ACHN (cell line): ENCODE measurements around the gene ACTN4.

Source experiments
- DNase-seq: peaks from one replicate; pipeline ENCODE4 v3.0.0-alpha.2; 2015
- in situ Hi-C: cut with HindIII; loops from 2 replicates; pipeline ENCODE4 v1.10.0; 2017; ENCODE audit warnings: low sequenced_read_pairs, low pct_ligation_motif_present, low pct_unique_long_range_greater_than_20kb

Gene ACTN4

DNA sequence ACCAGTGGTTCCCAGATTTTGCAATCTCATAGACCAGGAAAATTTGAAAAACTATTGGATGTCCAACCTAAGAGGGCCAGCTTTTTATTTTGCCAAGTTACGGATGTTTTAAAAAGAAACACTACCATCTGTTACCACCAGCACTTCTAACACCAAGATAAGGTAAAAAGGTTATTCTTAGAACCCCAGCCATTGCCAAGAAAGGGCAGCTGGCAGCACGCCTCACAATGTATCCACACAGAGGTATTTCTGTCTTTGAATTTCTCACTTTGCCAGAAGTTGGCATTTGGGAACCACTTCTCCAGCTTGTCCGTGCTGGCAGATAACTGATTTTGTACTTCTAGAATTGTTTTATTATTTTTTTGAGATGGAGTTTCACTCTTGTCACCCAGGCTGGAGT, 68.1 kb downstream of the ACTN4 start:
- no peak for DNase-seq
- in situ Hi-C loops: no loop called here

DNA sequence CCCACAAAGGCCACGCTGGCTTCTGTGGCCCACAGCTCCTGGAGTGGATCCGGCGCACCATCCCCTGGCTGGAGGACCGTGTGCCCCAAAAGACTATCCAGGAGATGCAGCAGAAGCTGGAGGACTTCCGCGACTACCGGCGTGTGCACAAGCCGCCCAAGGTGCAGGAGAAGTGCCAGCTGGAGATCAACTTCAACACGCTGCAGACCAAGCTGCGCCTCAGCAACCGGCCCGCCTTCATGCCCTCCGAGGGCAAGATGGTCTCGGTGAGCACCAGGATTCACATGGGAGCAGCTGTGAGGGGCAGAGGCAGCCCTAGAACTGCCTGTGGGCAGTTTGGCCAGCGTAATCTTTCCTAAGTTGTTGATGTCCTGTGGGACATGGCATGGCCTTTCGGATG, 69.6 kb downstream of the ACTN4 start:
- in situ Hi-C loops: no loop called here
- no peak for DNase-seq

GRCh38 chr19:38717855-38718254, 70.4 kb downstream of the ACTN4 start:
- DNase-seq: no peak
- in situ Hi-C loops: no loop called here

GRCh38 chr19:38718747-38719543, 71.5 kb downstream of the ACTN4 start:
- in situ Hi-C loops: no loop called here
- DNase-seq: no peak

- no peak for DNase-seq
- in situ Hi-C loops: no loop called here
These were observed 72.5 kb downstream of the ACTN4 start for GRCh38 chr19:38719761-38720558.

- no peak for DNase-seq
- in situ Hi-C loops: no loop called here
These were observed 73.2 kb downstream of the ACTN4 start for GRCh38 chr19:38720559-38721236.

DNA sequence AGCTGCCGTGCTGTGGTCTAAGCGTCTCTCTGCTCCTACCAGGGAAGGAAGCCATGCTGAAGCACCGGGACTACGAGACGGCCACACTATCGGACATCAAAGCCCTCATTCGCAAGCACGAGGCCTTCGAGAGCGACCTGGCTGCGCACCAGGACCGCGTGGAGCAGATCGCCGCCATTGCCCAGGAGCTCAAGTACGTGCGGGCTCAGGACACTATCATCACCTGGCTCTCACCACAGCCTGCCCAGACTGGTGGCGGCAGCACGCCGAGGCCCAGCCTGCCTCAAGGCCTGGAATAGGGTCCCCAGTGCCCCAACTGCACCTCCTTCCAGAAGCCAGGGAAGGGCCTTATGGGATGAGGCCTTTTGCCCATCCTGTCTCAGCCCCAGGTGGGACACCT, 74.0 kb downstream of the ACTN4 start:
- in situ Hi-C loops: no loop called here
- DNase-seq: no peak

DNA sequence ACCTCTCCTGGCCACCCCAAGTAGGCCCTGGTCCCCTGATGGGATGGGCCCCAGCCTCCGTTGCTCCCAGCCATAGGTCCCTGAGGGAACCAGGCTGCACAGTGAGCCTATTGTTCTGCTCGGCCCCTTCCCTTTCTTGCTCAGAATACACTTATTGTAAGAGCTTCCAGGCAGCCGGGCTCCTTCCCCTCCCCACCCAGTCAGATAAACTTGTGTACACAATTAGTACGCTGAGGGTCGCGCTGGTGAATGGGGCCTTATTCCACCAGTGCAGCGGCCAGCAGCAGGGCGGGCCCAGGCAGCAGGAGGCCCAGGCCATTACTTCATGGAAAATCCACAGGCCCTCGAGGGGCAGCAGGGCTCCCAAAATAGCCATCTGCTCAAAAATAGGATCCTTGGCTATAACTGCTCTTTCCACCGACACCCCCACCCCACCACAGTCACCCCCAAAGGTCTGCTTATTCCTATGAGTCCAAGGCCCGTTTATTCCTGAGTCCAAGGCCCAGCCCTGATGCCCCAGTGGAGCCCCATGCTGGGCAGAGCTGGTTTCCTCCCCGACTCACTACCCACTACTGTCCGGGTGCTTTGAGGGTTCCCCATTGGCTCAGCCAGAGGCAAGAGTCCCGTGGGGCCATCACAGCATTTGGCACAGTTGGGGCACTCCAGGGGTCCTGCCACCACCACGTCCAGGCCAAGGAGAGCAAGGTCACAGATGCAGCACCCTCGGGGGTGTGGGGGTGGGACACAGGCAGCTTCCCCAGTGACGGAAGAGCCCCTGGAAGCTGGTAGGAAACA, 74.7 kb downstream of the ACTN4 start:
- in situ Hi-C loops: no loop called here
- DNase-seq: no peak

- DNase-seq: no peak
- in situ Hi-C loops: no loop called here
These were observed 75.6 kb downstream of the ACTN4 start for GRCh38 chr19:38722947-38723605.

DNA sequence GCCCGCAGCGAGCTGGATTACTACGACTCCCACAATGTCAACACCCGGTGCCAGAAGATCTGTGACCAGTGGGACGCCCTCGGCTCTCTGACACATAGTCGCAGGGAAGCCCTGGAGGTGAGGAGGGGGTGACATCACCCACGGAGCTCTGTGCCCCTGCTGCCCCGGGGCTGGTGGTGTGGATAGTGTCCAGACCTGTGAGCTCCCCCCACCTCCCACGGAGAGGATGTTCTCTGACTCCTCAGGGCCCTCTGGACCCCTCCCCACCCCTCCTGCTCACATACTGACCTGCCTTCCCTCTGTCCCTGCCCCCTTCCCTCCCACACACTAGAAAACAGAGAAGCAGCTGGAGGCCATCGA, 76.1 kb downstream of the ACTN4 start:
- in situ Hi-C loops: no loop called here
- no peak for DNase-seq

DNA sequence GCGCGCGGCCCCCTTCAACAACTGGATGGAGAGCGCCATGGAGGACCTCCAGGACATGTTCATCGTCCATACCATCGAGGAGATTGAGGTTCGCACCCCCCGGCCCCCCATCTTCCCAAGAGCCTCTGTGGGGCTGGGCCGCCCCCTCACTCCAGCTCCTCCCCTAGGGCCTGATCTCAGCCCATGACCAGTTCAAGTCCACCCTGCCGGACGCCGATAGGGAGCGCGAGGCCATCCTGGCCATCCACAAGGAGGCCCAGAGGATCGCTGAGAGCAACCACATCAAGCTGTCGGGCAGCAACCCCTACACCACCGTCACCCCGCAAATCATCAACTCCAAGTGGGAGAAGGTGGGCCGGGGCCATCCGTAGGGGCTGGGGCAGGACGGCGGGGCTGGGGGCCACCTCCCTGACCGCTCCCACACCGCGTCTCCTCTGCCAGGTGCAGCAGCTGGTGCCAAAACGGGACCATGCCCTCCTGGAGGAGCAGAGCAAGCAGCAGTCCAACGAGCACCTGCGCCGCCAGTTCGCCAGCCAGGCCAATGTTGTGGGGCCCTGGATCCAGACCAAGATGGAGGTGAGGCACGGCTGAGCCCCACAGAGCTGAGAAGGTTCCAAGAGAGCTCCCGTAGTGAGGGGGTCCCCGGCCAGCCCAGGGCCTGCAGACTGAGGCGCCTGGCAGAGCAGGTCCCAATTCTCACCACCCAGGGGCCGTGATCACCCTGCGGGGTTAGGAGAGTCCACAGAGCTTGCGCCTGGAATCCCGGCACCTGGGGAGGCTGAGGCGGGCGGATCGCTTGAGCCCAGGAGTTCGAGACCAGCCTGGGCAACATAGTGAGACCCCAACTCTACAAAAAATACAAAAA, 76.8 kb downstream of the ACTN4 start:
- DNase-seq: no peak
- in situ Hi-C loops: no loop called here

- no peak for DNase-seq
- in situ Hi-C loops: no loop called here
These were observed 78.2 kb downstream of the ACTN4 start for GRCh38 chr19:38725469-38726283.

- DNase-seq: no peak
- in situ Hi-C loops: no loop called here
These were observed 78.8 kb downstream of the ACTN4 start for GRCh38 chr19:38726284-38726673.

GRCh38 chr19:38726761-38727301, 79.4 kb downstream of the ACTN4 start:
- no peak for DNase-seq
- in situ Hi-C loops: no loop called here

- in situ Hi-C loops: no loop called here
- no peak for DNase-seq
These were observed 79.9 kb downstream of the ACTN4 start for GRCh38 chr19:38727306-38727867.
